Prostate gland (tissue), 2 donors: ENCODE data around the gene PODXL.

ENCODE experiments used
- POLR2A ChIP-seq: fragments of 450-650 bp; IDR thresholded peaks from one replicate; pipeline ENCODE4 v1.6.1; 2016; ENCODE audit warnings: antibody characterized with exemption, mild to moderate bottlenecking
- POLR2AphosphoS5 ChIP-seq: sonication (generic); formaldehyde crosslinking; IDR thresholded peaks from one replicate; pipeline ENCODE4 v1.6.1; 2017; ENCODE audit warnings: antibody characterized with exemption
- TF ChIP-seq, protein P1 (sequence below), 4 experiments: fragments of 200-600 bp in 2 of 4; fragments of 450-650 bp in 2 of 4; sonication (generic) in 2 of 4; IDR thresholded peaks; 1 replicate in 3 of 4; 2 replicates in 1 of 4; pipeline ENCODE4 v1.5.1; 2016 to 2019; ENCODE audit warnings: antibody characterized with exemption in 4 of 4, mild to moderate bottlenecking in 2 of 4, moderate library complexity in 2 of 4

GRCh38 chr7:131524703-131525102 is 31.7 kb downstream of the PODXL start:
- TF ChIP-seq, protein P1, sequence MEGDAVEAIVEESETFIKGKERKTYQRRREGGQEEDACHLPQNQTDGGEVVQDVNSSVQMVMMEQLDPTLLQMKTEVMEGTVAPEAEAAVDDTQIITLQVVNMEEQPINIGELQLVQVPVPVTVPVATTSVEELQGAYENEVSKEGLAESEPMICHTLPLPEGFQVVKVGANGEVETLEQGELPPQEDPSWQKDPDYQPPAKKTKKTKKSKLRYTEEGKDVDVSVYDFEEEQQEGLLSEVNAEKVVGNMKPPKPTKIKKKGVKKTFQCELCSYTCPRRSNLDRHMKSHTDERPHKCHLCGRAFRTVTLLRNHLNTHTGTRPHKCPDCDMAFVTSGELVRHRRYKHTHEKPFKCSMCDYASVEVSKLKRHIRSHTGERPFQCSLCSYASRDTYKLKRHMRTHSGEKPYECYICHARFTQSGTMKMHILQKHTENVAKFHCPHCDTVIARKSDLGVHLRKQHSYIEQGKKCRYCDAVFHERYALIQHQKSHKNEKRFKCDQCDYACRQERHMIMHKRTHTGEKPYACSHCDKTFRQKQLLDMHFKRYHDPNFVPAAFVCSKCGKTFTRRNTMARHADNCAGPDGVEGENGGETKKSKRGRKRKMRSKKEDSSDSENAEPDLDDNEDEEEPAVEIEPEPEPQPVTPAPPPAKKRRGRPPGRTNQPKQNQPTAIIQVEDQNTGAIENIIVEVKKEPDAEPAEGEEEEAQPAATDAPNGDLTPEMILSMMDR (IDR thresholded peaks at IDR 0.05), result no peak
- TF ChIP-seq POLR2A (no peak), POLR2AphosphoS5 (no peak)
